Calu3 (cell line): Measurements from ENCODE around the gene SLC25A10. TPM values are rescaled to one million over a fixed set of nuclear protein-coding genes. Genes with fewer than 3 reads are reported as not detected.

Experiments
- BruUV-seq: library from RNA; stranded (reverse); fragments of 400-500 nt; replicated peaks from 2 replicates; lab custom pipeline; 2021; lab: Mats Ljungman, UMichigan
- CTCF ChIA-PET: fragments of 300-600 bp; sonication (Branson Sonifier 250); formaldehyde crosslinking; loops from one replicate; lab custom pipeline; 2022; ENCODE audit warnings: antibody characterized with exemption; lab: Charles Lee
- DNase-seq: peaks from one replicate; pipeline ENCODE4 v3.0.0; 2022
- H3K27ac Mint-ChIP-seq: one replicate; pipeline ENCODE4 v1.8.0; 2022; ENCODE audit warnings: mixed read lengths; ENCODE audit not compliant: unreplicated experiment
- H3K27me3 Mint-ChIP-seq: one replicate; pipeline ENCODE4 v1.8.0; 2022; ENCODE audit warnings: mixed read lengths; ENCODE audit not compliant: unreplicated experiment
- H3K36me3 Mint-ChIP-seq: one replicate; pipeline ENCODE4 v1.8.0; 2022; ENCODE audit warnings: mild to moderate bottlenecking, moderate library complexity, mixed read lengths; ENCODE audit not compliant: insufficient read depth, unreplicated experiment
- H3K4me1 Mint-ChIP-seq: one replicate; pipeline ENCODE4 v1.8.0; 2022; ENCODE audit warnings: mild to moderate bottlenecking, low read depth, mixed read lengths; ENCODE audit not compliant: unreplicated experiment
- H3K4me3 Mint-ChIP-seq: one replicate; pipeline ENCODE4 v1.8.0; 2022; ENCODE audit warnings: mild to moderate bottlenecking, low read depth, moderate library complexity, mixed read lengths; ENCODE audit not compliant: unreplicated experiment
- H3K9me3 Mint-ChIP-seq: one replicate; pipeline ENCODE4 v1.8.0; 2022; ENCODE audit warnings: low read depth, mixed read lengths; ENCODE audit not compliant: unreplicated experiment
- intact Hi-C: fragments of 100-400 bp; cut with micrococcal nuclease; formaldehyde crosslinking; loops from one replicate; pipeline ENCODE4 v1.10.0; 2022; ENCODE audit not compliant: unreplicated experiment
- total RNA-seq: library from RNA; stranded (reverse); gene quantifications from 2 replicates; pipeline ENCODE4 v1.2.3, GENCODE V29; 2022
- TF ChIP-seq, protein P1 (sequence below): fragments of 200-600 bp; IDR thresholded peaks from one replicate; pipeline ENCODE4 v1.8.0; 2022; ENCODE audit warnings: antibody characterized with exemption; ENCODE audit not compliant: unreplicated experiment

Gene SLC25A10
- total RNA-seq, 1 experiment from 2014 or later: 72.3 TPM

DNA sequence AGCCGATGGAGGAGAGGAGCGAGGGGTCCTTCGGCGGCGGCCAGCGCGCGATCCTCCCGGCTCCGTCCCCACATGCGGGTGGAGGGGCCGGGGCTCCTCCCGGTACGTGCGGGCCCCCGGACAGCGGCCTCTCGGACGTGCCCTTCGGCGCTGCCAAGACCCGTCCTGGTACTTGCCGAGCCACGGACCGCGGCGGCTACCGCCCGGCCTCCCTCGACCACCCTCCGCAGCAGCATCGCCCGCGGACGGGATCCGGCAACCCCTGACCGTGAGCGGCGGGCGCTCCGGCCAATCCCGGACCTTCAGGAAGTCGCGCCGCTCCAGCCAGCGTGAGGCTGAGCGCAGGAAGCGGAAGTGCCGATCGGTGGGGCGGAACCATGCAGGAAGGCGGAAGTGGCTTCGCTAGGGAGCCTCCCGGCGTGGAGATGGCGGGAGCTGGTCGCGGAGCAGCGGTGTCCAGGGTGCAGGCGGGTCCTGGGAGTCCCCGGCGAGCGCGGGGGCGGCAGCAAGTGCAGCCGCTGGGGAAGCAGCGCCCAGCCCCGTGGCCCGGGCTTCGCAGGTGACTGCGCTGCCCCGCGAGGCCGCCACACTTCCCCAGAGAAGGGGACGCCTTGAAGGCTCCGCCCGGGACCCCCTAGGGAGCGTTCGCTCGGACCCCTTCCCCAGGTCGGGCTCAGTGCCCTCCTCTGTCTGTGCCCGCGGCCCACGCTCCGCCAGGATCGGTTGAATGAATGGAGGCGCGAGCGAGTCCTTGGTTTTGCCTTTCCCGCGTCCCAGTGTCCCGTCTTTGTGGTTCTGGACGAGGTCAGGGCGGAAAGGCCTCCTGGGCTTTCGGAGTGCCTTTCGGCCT is 45.5 kb upstream of the SLC25A10 start, which contains the start of the genes CCDC137 and OXLD1:
TSS of gene CCDC137 (plus strand) at position 396 of the 850 bp plus-strand sequence. CDS start at position 426, 30 bp downstream.
TSS of gene OXLD1 (minus strand) at position 264 of the 850 bp plus-strand sequence. CDS start at position 236, 28 bp downstream.
- TF ChIP-seq, protein P1, sequence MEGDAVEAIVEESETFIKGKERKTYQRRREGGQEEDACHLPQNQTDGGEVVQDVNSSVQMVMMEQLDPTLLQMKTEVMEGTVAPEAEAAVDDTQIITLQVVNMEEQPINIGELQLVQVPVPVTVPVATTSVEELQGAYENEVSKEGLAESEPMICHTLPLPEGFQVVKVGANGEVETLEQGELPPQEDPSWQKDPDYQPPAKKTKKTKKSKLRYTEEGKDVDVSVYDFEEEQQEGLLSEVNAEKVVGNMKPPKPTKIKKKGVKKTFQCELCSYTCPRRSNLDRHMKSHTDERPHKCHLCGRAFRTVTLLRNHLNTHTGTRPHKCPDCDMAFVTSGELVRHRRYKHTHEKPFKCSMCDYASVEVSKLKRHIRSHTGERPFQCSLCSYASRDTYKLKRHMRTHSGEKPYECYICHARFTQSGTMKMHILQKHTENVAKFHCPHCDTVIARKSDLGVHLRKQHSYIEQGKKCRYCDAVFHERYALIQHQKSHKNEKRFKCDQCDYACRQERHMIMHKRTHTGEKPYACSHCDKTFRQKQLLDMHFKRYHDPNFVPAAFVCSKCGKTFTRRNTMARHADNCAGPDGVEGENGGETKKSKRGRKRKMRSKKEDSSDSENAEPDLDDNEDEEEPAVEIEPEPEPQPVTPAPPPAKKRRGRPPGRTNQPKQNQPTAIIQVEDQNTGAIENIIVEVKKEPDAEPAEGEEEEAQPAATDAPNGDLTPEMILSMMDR: no peak
- CTCF ChIA-PET: interaction anchor here (0.6 kb wide), 1 partner anchor 38 kb away, joined by 3 read pairs; no protein-coding TSS in a partner anchor
- no TSS peak for BruUV-seq
- intact Hi-C loops: no loop called here
- Mint-ChIP-seq H3K4me1 (peaks cover 20% of the 10 kb centered on the region), H3K36me3 (peaks cover 62% of the 10 kb centered on the region), H3K27me3 (no peaks in the 10 kb centered on the region), H3K27ac (peak within 1 kb of the TSS; percentile 62), H3K9me3 (no peaks in the 10 kb centered on the region), H3K4me3 (peak within 1 kb of the TSS; percentile 82)
- peak; percentile 97 for DNase-seq

DNA sequence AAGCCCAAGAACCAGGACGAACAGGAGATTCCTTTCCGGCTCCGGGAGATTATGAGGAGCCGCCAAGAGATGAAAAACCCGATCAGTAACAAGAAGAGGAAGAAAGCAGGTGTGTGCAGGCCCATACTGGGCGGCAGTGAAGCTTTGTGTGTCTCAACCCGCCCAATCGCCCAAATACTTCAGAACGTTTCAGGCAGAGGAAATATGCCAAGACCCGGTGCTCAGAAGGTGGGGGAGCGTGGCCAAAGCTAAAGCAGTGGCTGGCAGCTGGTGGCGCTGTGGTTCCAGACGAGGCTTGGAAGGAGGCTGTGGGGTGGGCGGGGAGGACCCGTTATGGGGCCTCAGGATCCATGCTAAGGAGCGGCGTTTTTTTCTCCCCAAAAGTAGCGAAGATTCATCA is 44.3 kb upstream of the SLC25A10 start:
- TF ChIP-seq, protein P1: no peak
- BruUV-seq: no TSS peak
- Mint-ChIP-seq H3K4me1 (peaks cover 20% of the 10 kb centered on the region), H3K27me3 (no peaks in the 10 kb centered on the region), H3K27ac (peak overlapping the region; percentile 62), H3K9me3 (no peaks in the 10 kb centered on the region), H3K36me3 (peaks cover 74% of the 10 kb centered on the region), H3K4me3 (peak overlapping the region; percentile 82)
- intact Hi-C loops: no loop called here
- CTCF ChIA-PET: interaction anchor here (0.6 kb wide), 1 partner anchor 139 kb away, joined by 3 read pairs; no protein-coding TSS in a partner anchor
- no peak for DNase-seq

DNA sequence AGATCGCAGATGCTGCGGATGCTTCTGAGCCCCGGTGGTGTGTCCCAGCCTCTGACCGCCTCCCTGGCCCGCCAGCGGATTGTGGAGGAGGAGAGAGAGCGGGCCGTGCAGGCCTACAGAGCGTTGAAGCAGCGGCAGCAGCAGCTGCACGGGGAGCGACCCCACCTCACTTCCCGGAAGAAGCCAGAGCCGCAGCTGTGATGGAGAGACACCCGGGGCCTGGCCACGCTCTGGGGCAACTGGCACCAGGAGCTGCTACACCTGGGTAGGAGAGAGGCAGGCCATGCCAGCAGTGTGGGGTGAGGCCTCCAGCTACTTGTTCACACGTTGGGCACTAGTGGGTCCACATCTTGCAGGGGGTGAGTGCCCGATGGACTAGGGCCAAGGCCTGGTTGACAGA is 39.6 kb upstream of the SLC25A10 start:
- DNase-seq: no peak
- CTCF ChIA-PET: no interaction called here
- Mint-ChIP-seq H3K36me3 (peaks cover 77% of the 10 kb centered on the region), H3K4me1 (peaks cover 16% of the 10 kb centered on the region), H3K9me3 (no peaks in the 10 kb centered on the region), H3K27me3 (no peaks in the 10 kb centered on the region), H3K4me3 (no peak overlapping the region), H3K27ac (no peak overlapping the region)
- TF ChIP-seq, protein P1: no peak
- no TSS peak for BruUV-seq
- intact Hi-C loops: no loop called here

DNA sequence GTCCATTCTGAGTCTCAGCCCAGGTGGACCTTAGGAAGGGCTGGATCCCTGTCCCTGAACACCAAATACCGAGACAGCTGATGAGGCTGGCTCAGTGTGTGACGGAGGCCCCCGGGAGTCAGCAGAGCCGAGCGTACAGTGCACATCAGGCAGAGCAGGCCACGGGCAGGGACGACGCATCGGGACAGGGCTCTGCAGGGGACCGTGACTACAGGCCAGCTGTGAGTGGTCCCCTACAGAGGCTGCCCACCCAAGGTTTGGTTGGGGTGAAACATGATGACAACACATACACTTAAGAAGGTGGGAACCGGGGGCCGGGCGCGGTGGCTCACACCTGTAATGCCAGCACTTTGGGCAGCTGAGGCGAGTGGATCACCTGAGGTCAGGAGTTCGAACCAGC is 39.1 kb upstream of the SLC25A10 start:
- TF ChIP-seq, protein P1: no peak

More for the DNA sequence above, 39.1 kb upstream of the SLC25A10 start:
- CTCF ChIA-PET: no interaction called here
- intact Hi-C loops: no loop called here
- no TSS peak for BruUV-seq
- no peak for DNase-seq
- Mint-ChIP-seq H3K4me1 (peaks cover 12% of the 10 kb centered on the region), H3K27me3 (no peaks in the 10 kb centered on the region), H3K4me3 (no peak overlapping the region), H3K27ac (no peak overlapping the region), H3K9me3 (no peaks in the 10 kb centered on the region), H3K36me3 (peaks cover 72% of the 10 kb centered on the region)
